GM12874 (cell line): ENCODE results near the gene ULK3.

Source experiments
- TF ChIP-seq, protein P1 (sequence below): IDR thresholded peaks from 2 replicates; pipeline ENCODE4 v1.5.1; 2011; ENCODE audit warnings: low read depth, mild to moderate bottlenecking, control low read depth, low read length, moderate library complexity; ENCODE audit not compliant: insufficient read depth

Gene ULK3

DNA sequence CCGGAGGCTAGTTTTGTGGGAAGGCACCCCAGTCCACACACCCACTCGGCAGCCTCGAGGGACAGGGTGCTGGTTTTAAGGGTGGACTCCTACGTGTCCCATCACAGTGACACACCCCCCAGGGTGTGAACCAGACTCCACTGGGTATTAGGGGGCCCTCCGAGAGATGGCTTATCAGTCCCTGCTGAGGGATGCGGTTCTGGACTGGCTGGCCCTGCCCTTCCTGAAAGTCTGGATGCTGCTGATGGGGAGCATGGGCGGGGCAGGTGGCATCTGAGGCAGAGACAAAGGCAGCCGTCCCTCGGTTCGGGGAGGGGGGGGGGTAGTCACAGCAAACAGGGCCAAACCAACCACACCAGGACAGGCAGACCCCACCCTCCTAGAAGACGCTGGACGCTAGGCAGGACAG lies 939 bp upstream of the ULK3 start:
- TF ChIP-seq, protein P1, sequence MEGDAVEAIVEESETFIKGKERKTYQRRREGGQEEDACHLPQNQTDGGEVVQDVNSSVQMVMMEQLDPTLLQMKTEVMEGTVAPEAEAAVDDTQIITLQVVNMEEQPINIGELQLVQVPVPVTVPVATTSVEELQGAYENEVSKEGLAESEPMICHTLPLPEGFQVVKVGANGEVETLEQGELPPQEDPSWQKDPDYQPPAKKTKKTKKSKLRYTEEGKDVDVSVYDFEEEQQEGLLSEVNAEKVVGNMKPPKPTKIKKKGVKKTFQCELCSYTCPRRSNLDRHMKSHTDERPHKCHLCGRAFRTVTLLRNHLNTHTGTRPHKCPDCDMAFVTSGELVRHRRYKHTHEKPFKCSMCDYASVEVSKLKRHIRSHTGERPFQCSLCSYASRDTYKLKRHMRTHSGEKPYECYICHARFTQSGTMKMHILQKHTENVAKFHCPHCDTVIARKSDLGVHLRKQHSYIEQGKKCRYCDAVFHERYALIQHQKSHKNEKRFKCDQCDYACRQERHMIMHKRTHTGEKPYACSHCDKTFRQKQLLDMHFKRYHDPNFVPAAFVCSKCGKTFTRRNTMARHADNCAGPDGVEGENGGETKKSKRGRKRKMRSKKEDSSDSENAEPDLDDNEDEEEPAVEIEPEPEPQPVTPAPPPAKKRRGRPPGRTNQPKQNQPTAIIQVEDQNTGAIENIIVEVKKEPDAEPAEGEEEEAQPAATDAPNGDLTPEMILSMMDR = no peak

DNA sequence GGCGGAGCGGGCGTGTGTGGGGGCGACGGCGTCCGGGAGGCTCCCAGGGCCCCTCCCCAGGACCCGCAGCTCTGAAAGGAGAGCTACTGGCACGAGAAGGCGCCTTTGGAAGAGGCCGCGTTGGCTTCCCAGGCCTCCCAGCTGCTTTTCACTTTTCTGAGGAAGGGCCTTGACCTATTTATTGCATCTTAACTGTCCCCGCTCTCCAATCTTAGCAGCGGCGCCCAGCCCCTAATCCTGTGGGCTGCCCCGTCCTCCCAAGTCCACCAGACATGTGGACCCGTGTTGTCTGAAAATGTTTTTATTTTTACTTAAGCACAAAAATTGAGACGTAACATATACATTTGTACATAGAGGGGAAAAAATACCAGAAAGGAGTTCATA lies 481 bp upstream of the ULK3 start:
- TF ChIP-seq, protein P1 = no peak

DNA sequence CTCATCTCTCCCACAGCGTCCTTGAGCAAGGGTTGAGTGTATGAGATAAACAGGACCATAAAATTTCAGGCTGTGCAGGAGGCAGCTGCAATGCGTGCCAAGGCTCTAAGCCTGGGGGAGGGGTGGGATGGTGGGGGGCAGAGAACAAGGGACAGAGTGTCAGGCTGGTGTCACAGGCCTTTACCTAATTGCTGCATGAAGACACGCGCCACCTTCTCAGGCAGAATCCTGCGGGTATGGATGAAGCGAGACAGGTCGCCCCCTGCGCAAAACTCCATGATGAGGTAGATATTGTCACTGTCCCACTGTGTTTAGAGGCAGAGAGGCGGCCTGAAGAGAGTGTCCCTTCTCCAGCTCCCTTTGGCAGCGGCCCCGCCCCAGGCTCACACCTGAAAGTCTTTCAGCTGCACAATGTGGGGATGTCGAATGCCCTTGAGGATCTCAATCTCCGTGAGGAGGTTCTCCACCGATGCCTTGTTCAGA lies 1.0 kb downstream of the ULK3 start:
- TF ChIP-seq, protein P1 = no peak

GRCh38 chr15:74840851-74841775 lies 1.8 kb downstream of the ULK3 start:
- TF ChIP-seq, protein P1 = no peak

- TF ChIP-seq, protein P1 = peak; percentile 41
These were observed 3.2 kb downstream of the ULK3 start for GRCh38 chr15:74839526-74840395.

- TF ChIP-seq, protein P1 = no peak
These were observed 4.0 kb downstream of the ULK3 start for GRCh38 chr15:74838746-74839525.
